OCI-LY1 (cell line): Measurements from ENCODE around the gene DTX2.
"Not testable (repeated sequence)": the region's sequence is repeated elsewhere in the genome, so short reads cannot be mapped to it uniquely, and the experiment has no call there.

Source experiments
- CTCF ChIP-seq: fragments of 200-600 bp; sonication (generic), shearing (Covaris generic); IDR thresholded peaks from 2 replicates; pipeline ENCODE4 v1.5.1; 2017; ENCODE audit warnings: mild to moderate bottlenecking, antibody characterized with exemption, low read length, moderate library complexity, mixed read lengths
- EZH2 ChIP-seq: fragments of 200-600 bp; sonication (generic), shearing (Covaris generic); IDR thresholded peaks from 2 replicates; pipeline ENCODE4 v1.8.0; 2017; ENCODE audit warnings: borderline replicate concordance, mixed run types, mild to moderate bottlenecking, antibody characterized with exemption, low read length, moderate library complexity, mixed read lengths

- not testable (repeated sequence) for TF ChIP-seq CTCF, EZH2
Measured at GRCh38 chr7:76551992-76552391, 90.5 kb downstream of the DTX2 start.
